DOHH2 (cell line): ENCODE measurements around the gene TSPAN14.
"Not testable (repeated sequence)": the region's sequence is repeated elsewhere in the genome, so short reads cannot be mapped to it uniquely, and the experiment has no call there.

ENCODE experiments used
- H3F3A ChIP-seq: fragments of 200-600 bp; sonication (generic), shearing (Covaris generic); 2 replicates; pipeline ENCODE4 v1.6.0; 2016; ENCODE audit warnings: antibody characterized with exemption, mild to moderate bottlenecking; ENCODE audit not compliant: control insufficient read depth, insufficient read depth
- H3K27ac ChIP-seq: fragments of 200-600 bp; sonication (generic); 2 replicates; pipeline ENCODE4 v1.5.1; 2014; ENCODE audit warnings: low read depth, mild to moderate bottlenecking, low read length, moderate library complexity
- H3K27me3 ChIP-seq: fragments of 200-600 bp; sonication (generic); 2 replicates; pipeline ENCODE4 v1.6.1; 2014; ENCODE audit warnings: mild to moderate bottlenecking, low read length, mixed read lengths; ENCODE audit not compliant: control insufficient read depth
- H3K36me3 ChIP-seq: fragments of 200-600 bp; sonication (generic); 2 replicates; pipeline ENCODE4 v1.6.1; 2014; ENCODE audit warnings: mild to moderate bottlenecking, low read length, moderate library complexity, mixed read lengths; ENCODE audit not compliant: control insufficient read depth
- H3K4me1 ChIP-seq: fragments of 200-600 bp; sonication (generic); 2 replicates; pipeline ENCODE4 v1.6.1; 2014; ENCODE audit warnings: mild to moderate bottlenecking, low read length, mixed read lengths; ENCODE audit not compliant: control insufficient read depth
- H3K4me2 ChIP-seq: fragments of 200-600 bp; sonication (generic); 2 replicates; pipeline ENCODE4 v1.6.0; 2014; ENCODE audit warnings: mild to moderate bottlenecking, low read length, moderate library complexity
- H3K4me3 ChIP-seq: fragments of 200-600 bp; sonication (generic); 2 replicates; pipeline ENCODE4 v1.5.1; 2014; ENCODE audit warnings: mild to moderate bottlenecking, low read length, mixed read lengths
- H3K79me2 ChIP-seq: fragments of 200-600 bp; sonication (generic); 2 replicates; pipeline ENCODE4 v1.6.1; 2014; ENCODE audit warnings: mild to moderate bottlenecking, low read length, mixed read lengths; ENCODE audit not compliant: control insufficient read depth
- H3K9me2 ChIP-seq: fragments of 200-600 bp; sonication (generic); replicated peaks from 2 replicates; pipeline ENCODE4 v1.6.1; 2014; ENCODE audit warnings: mild to moderate bottlenecking, low read length, mixed read lengths; ENCODE audit not compliant: control insufficient read depth
- H3K9me3 ChIP-seq: fragments of 200-600 bp; sonication (generic); 2 replicates; pipeline ENCODE4 v1.6.1; 2014; ENCODE audit warnings: antibody characterized with exemption, low read length, mixed read lengths; ENCODE audit not compliant: control insufficient read depth, insufficient read depth
- H4K20me1 ChIP-seq: fragments of 200-600 bp; sonication (generic); 2 replicates; pipeline ENCODE4 v1.6.0; 2014; ENCODE audit warnings: low read depth, mild to moderate bottlenecking, antibody characterized with exemption, low read length, moderate library complexity; ENCODE audit not compliant: control insufficient read depth, insufficient read depth
- CTCF ChIP-seq: fragments of 200-600 bp; sonication (generic); IDR thresholded peaks from one replicate; pipeline ENCODE4 v1.5.1; 2014; ENCODE audit warnings: antibody characterized with exemption, mild to moderate bottlenecking, low read depth, low read length; ENCODE audit not compliant: poor library complexity, severe bottlenecking
- EZH2phosphoT487 ChIP-seq: fragments of 200-600 bp; sonication (generic); IDR thresholded peaks from 2 replicates; pipeline ENCODE4 v1.6.1; 2017; ENCODE audit warnings: borderline replicate concordance, mild to moderate bottlenecking, antibody characterized with exemption, low read length, moderate library complexity, mixed read lengths

The TSPAN14 gene

GRCh38 chr10:80474597-80474910, 20.4 kb downstream of the TSPAN14 start:
- TF ChIP-seq CTCF (no peak), EZH2phosphoT487 (no peak)
- peaks cover 2% of the 10 kb centered on the region; the same call in 1 of the 2 replicates for H3K9me3 ChIP-seq
- H4K20me1 ChIP-seq = no peaks in the 10 kb centered on the region
- peaks cover 14% of the 10 kb centered on the region for H3F3A ChIP-seq
- no peak overlapping the region for H3K27ac ChIP-seq
- H3K4me3 ChIP-seq = no peak overlapping the region
- H3K79me2 ChIP-seq = peaks cover 65% of the 10 kb centered on the region
- no peaks in the 10 kb centered on the region for H3K27me3 ChIP-seq
- H3K4me1 ChIP-seq = peaks cover 55% of the 10 kb centered on the region
- no peaks in the 10 kb centered on the region for H3K9me2 ChIP-seq
- H3K4me2 ChIP-seq = 0 out of 2 replicates have a peak overlapping the region, but pooled peaks have one; percentile 54
- H3K36me3 ChIP-seq = peaks cover 36% of the 10 kb centered on the region

GRCh38 chr10:80474941-80475340, 20.8 kb downstream of the TSPAN14 start:
- TF ChIP-seq EZH2phosphoT487 (no peak), CTCF (no peak)
- Histone ChIP-seq H3K4me3 (no peak overlapping the region), H3K79me2 (peaks cover 65% of the 10 kb centered on the region), H3K27ac (no peak overlapping the region), H3K4me1 (peaks cover 53% of the 10 kb centered on the region), H3K27me3 (no peaks in the 10 kb centered on the region), H3K9me2 (no peaks in the 10 kb centered on the region), H3K9me3 (peaks cover 2% of the 10 kb centered on the region; the same call in 1 of the 2 replicates), H3K4me2 (no peak overlapping the region), H3F3A (peaks cover 14% of the 10 kb centered on the region), H3K36me3 (peaks cover 36% of the 10 kb centered on the region), H4K20me1 (no peaks in the 10 kb centered on the region)

GRCh38 chr10:80475641-80476040, 21.5 kb downstream of the TSPAN14 start:
- peaks cover 11% of the 10 kb centered on the region for H3F3A ChIP-seq
- H4K20me1 ChIP-seq, H3K27me3 ChIP-seq, H3K4me3 ChIP-seq, H3K9me2 ChIP-seq, H3K4me2 ChIP-seq, H3K9me3 ChIP-seq, H3K27ac ChIP-seq: not testable (repeated sequence)
- H3K4me1 ChIP-seq = peaks cover 46% of the 10 kb centered on the region
- H3K36me3 ChIP-seq = peaks cover 31% of the 10 kb centered on the region
- peaks cover 59% of the 10 kb centered on the region for H3K79me2 ChIP-seq

- H3K79me2 ChIP-seq = peaks cover 55% of the 10 kb centered on the region
- no peaks in the 10 kb centered on the region for H3K9me2 ChIP-seq
- H3K9me3 ChIP-seq = peaks cover 2% of the 10 kb centered on the region; the same call in 1 of the 2 replicates
- TF ChIP-seq CTCF (no peak), EZH2phosphoT487 (no peak)
- peaks cover 11% of the 10 kb centered on the region for H3F3A ChIP-seq
- H3K36me3 ChIP-seq = peaks cover 21% of the 10 kb centered on the region
- no peaks in the 10 kb centered on the region for H3K27me3 ChIP-seq
- H3K27ac ChIP-seq = no peak overlapping the region
- no peak overlapping the region for H3K4me2 ChIP-seq
- no peak overlapping the region for H3K4me3 ChIP-seq
- no peaks in the 10 kb centered on the region for H4K20me1 ChIP-seq
- H3K4me1 ChIP-seq = peaks cover 36% of the 10 kb centered on the region
These were observed 22.6 kb downstream of the TSPAN14 start for GRCh38 chr10:80476685-80477084.
